Activated T-helper 17 cell treated with anti-CD3 and anti-CD28 coated beads, Interleukin-2, amount 50 U/mL, for 72 hours (primary cell): Measurements from ENCODE around the gene SLC22A23. TPM values are rescaled to one million over a fixed set of nuclear protein-coding genes. Genes with fewer than 3 reads are reported as not detected.
A peak's percentile ranks its signal among the peaks of the same experiment; 100 is the strongest.

ENCODE experiments used
- ATAC-seq: fragments of 150-1000 bp; cut with Tn5 transposase; replicated peaks from 2 replicates; pipeline ENCODE4 v1.10.0; 2021; ENCODE audit warnings: mild to moderate bottlenecking, moderate library complexity
- H3K27ac Mint-ChIP-seq: one replicate; pipeline ENCODE4 v1.8.0; 2022; ENCODE audit warnings: mixed read lengths
- H3K27me3 Mint-ChIP-seq: one replicate; pipeline ENCODE4 v1.8.0; 2022; ENCODE audit warnings: mixed read lengths
- H3K36me3 Mint-ChIP-seq: one replicate; pipeline ENCODE4 v1.8.0; 2022; ENCODE audit warnings: low read depth, mild to moderate bottlenecking, mixed read lengths
- H3K4me1 Mint-ChIP-seq: one replicate; pipeline ENCODE4 v1.8.0; 2022; ENCODE audit warnings: mixed read lengths
- H3K4me3 Mint-ChIP-seq: one replicate; pipeline ENCODE4 v1.8.0; 2022; ENCODE audit warnings: mild to moderate bottlenecking, mixed read lengths
- H3K9me3 Mint-ChIP-seq: one replicate; pipeline ENCODE4 v1.8.0; 2022; ENCODE audit warnings: mixed read lengths
- total RNA-seq, 2 donors: library from RNA; stranded (reverse); gene quantifications; one replicate each; pipeline ENCODE4 v1.2.3, GENCODE V29; 2022

SLC22A23 gene
- total RNA-seq, 2 donors from 2014 or later: 0.13 to 0.45 TPM

- H3K4me3 Mint-ChIP-seq: no peak overlapping the region
- H3K27ac Mint-ChIP-seq: no peak overlapping the region
- H3K9me3 Mint-ChIP-seq: peaks cover 6% of the 10 kb centered on the region
- peaks cover 3% of the 10 kb centered on the region for H3K27me3 Mint-ChIP-seq
- no peaks in the 10 kb centered on the region for H3K4me1 Mint-ChIP-seq
- no peaks in the 10 kb centered on the region for H3K36me3 Mint-ChIP-seq
- no peak for ATAC-seq
Measured at GRCh38 chr6:3308106-3308505, 148.7 kb downstream of the SLC22A23 start.

GRCh38 chr6:3307436-3307835, 149.4 kb downstream of the SLC22A23 start:
- H3K27ac Mint-ChIP-seq: no peak overlapping the region
- no peaks in the 10 kb centered on the region for H3K4me1 Mint-ChIP-seq
- no peaks in the 10 kb centered on the region for H3K36me3 Mint-ChIP-seq
- no peak for ATAC-seq
- no peak overlapping the region for H3K4me3 Mint-ChIP-seq
- peaks cover 3% of the 10 kb centered on the region for H3K27me3 Mint-ChIP-seq
- peaks cover 6% of the 10 kb centered on the region for H3K9me3 Mint-ChIP-seq

GRCh38 chr6:3306848-3307247, 150.0 kb downstream of the SLC22A23 start:
- Mint-ChIP-seq H3K4me1 (no peaks in the 10 kb centered on the region), H3K27ac (no peak overlapping the region), H3K9me3 (peaks cover 6% of the 10 kb centered on the region), H3K36me3 (no peaks in the 10 kb centered on the region), H3K27me3 (peaks cover 3% of the 10 kb centered on the region), H3K4me3 (no peak overlapping the region)
- ATAC-seq: no peak

- peaks cover 6% of the 10 kb centered on the region for H3K9me3 Mint-ChIP-seq
- no peaks in the 10 kb centered on the region for H3K4me1 Mint-ChIP-seq
- no peak overlapping the region for H3K4me3 Mint-ChIP-seq
- peaks cover 3% of the 10 kb centered on the region for H3K27me3 Mint-ChIP-seq
- H3K27ac Mint-ChIP-seq: no peak overlapping the region
- no peak for ATAC-seq
- no peaks in the 10 kb centered on the region for H3K36me3 Mint-ChIP-seq
Measured at GRCh38 chr6:3305831-3306230, 151.0 kb downstream of the SLC22A23 start.

GRCh38 chr6:3305216-3305565, 151.7 kb downstream of the SLC22A23 start:
- Mint-ChIP-seq H3K27ac (no peak overlapping the region), H3K9me3 (peaks cover 6% of the 10 kb centered on the region)
- no peak for ATAC-seq

GRCh38 chr6:3304500-3305215, 152.2 kb downstream of the SLC22A23 start:
- Mint-ChIP-seq H3K4me3 (no peak overlapping the region), H3K27ac (no peak overlapping the region), H3K36me3 (no peaks in the 10 kb centered on the region)

More at GRCh38 chr6:3305216-3305565, 151.7 kb downstream of the SLC22A23 start:
- Mint-ChIP-seq H3K36me3 (no peaks in the 10 kb centered on the region), H3K27me3 (peaks cover 3% of the 10 kb centered on the region), H3K4me3 (no peak overlapping the region), H3K4me1 (no peaks in the 10 kb centered on the region)

GRCh38 chr6:3303795-3304411, 152.9 kb downstream of the SLC22A23 start:
- Mint-ChIP-seq H3K9me3 (peaks cover 6% of the 10 kb centered on the region), H3K4me1 (no peaks in the 10 kb centered on the region), H3K4me3 (no peak overlapping the region), H3K27ac (no peak overlapping the region), H3K27me3 (peaks cover 3% of the 10 kb centered on the region), H3K36me3 (no peaks in the 10 kb centered on the region)
- no peak for ATAC-seq

More at GRCh38 chr6:3304500-3305215, 152.2 kb downstream of the SLC22A23 start:
- Mint-ChIP-seq H3K4me1 (no peaks in the 10 kb centered on the region), H3K9me3 (peaks cover 6% of the 10 kb centered on the region), H3K27me3 (peaks cover 3% of the 10 kb centered on the region)
- no peak for ATAC-seq

GRCh38 chr6:3301506-3301905, 155.3 kb downstream of the SLC22A23 start:
- no peak for ATAC-seq
- H3K36me3 Mint-ChIP-seq: no peaks in the 10 kb centered on the region
- peaks cover 3% of the 10 kb centered on the region for H3K27me3 Mint-ChIP-seq
- H3K4me3 Mint-ChIP-seq: no peak overlapping the region
- H3K9me3 Mint-ChIP-seq: peaks cover 6% of the 10 kb centered on the region
- H3K4me1 Mint-ChIP-seq: no peaks in the 10 kb centered on the region
- no peak overlapping the region for H3K27ac Mint-ChIP-seq

- no peaks in the 10 kb centered on the region for H3K4me1 Mint-ChIP-seq
Measured at GRCh38 chr6:3299221-3299620, 157.6 kb downstream of the SLC22A23 start.

GRCh38 chr6:3297909-3298308, 158.9 kb downstream of the SLC22A23 start:
- Mint-ChIP-seq H3K36me3 (no peaks in the 10 kb centered on the region), H3K9me3 (no peaks in the 10 kb centered on the region), H3K4me1 (no peaks in the 10 kb centered on the region), H3K4me3 (no peak overlapping the region), H3K27ac (no peak overlapping the region), H3K27me3 (no peaks in the 10 kb centered on the region)
- ATAC-seq: no peak

More at GRCh38 chr6:3299221-3299620, 157.6 kb downstream of the SLC22A23 start:
- Mint-ChIP-seq H3K27ac (no peak overlapping the region), H3K27me3 (peaks cover 3% of the 10 kb centered on the region), H3K9me3 (no peaks in the 10 kb centered on the region), H3K36me3 (no peaks in the 10 kb centered on the region), H3K4me3 (no peak overlapping the region)
- no peak for ATAC-seq

GRCh38 chr6:3297006-3297405, 159.8 kb downstream of the SLC22A23 start:
- no peak for ATAC-seq
- Mint-ChIP-seq H3K36me3 (no peaks in the 10 kb centered on the region), H3K27me3 (no peaks in the 10 kb centered on the region), H3K9me3 (no peaks in the 10 kb centered on the region), H3K27ac (no peak overlapping the region), H3K4me1 (no peaks in the 10 kb centered on the region), H3K4me3 (no peak overlapping the region)

GRCh38 chr6:3296537-3296936, 160.3 kb downstream of the SLC22A23 start:
- ATAC-seq: no peak
- Mint-ChIP-seq H3K4me1 (no peaks in the 10 kb centered on the region), H3K4me3 (no peak overlapping the region), H3K27me3 (no peaks in the 10 kb centered on the region), H3K36me3 (no peaks in the 10 kb centered on the region), H3K9me3 (no peaks in the 10 kb centered on the region), H3K27ac (no peak overlapping the region)

- Mint-ChIP-seq H3K27me3 (no peaks in the 10 kb centered on the region), H3K4me3 (no peak overlapping the region), H3K27ac (no peak overlapping the region), H3K9me3 (no peaks in the 10 kb centered on the region), H3K4me1 (no peaks in the 10 kb centered on the region), H3K36me3 (no peaks in the 10 kb centered on the region)
- ATAC-seq: no peak
Measured at GRCh38 chr6:3296078-3296477, 160.8 kb downstream of the SLC22A23 start.

GRCh38 chr6:3294921-3295871, 161.7 kb downstream of the SLC22A23 start:
- Mint-ChIP-seq H3K27ac (peak overlapping the region; percentile 32), H3K4me1 (no peaks in the 10 kb centered on the region), H3K9me3 (no peaks in the 10 kb centered on the region), H3K36me3 (no peaks in the 10 kb centered on the region), H3K27me3 (no peaks in the 10 kb centered on the region), H3K4me3 (no peak overlapping the region)
- no peak for ATAC-seq
